ENCODE measurements around the gene TMEM271.

TMEM271 gene

DNA sequence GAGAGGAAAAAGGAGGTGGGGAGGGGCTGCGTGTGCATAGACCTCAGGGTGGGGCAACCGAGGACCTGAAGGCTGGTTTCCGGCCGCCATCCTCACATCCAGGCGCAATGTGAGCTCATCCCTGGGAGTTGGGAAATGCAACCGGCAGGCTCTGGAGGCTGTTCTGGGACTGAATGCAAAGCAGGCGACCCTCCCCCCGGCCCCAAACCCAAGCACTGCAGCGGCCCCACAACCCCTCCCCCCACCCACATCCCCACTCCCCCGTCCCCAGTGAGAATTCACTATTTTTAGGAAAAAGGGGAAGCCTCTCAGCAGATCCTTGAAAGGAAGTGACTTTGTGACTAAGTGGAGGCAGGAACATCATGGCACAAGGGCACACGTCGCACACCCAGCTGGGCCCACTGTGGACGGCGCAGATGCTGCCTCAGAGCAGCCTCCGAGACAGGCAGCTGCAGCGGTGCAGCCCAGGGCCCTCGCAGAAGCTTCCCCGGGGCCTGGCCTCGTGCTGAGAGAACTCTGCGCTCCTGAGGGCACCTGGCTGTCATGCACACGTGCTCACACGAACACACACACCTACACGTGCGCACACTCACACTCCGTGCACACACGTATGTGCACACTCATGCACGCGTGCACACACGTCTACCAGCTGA is 47.9 kb upstream of the TMEM271 start:
- Histone ChIP-seq H2AFZ (ENCODE audit: low read depth, low read length) (no peak overlapping the region), H3K27me3 (ENCODE audit: low read depth, low read length) (no peaks in the 10 kb centered on the region), H4K20me1 (ENCODE audit: insufficient read depth, low read length) (no peaks in the 10 kb centered on the region)

GRCh38 chr4:622996-623913 is 47.2 kb upstream of the TMEM271 start:
- H3K9ac ChIP-seq (ENCODE audit: low read length) = no peak overlapping the region
- TF ChIP-seq EZH2phosphoT487 (IDR thresholded peaks at IDR 0.05; ENCODE audit: low read depth) = no peak
- TF ChIP-seq, protein P1, sequence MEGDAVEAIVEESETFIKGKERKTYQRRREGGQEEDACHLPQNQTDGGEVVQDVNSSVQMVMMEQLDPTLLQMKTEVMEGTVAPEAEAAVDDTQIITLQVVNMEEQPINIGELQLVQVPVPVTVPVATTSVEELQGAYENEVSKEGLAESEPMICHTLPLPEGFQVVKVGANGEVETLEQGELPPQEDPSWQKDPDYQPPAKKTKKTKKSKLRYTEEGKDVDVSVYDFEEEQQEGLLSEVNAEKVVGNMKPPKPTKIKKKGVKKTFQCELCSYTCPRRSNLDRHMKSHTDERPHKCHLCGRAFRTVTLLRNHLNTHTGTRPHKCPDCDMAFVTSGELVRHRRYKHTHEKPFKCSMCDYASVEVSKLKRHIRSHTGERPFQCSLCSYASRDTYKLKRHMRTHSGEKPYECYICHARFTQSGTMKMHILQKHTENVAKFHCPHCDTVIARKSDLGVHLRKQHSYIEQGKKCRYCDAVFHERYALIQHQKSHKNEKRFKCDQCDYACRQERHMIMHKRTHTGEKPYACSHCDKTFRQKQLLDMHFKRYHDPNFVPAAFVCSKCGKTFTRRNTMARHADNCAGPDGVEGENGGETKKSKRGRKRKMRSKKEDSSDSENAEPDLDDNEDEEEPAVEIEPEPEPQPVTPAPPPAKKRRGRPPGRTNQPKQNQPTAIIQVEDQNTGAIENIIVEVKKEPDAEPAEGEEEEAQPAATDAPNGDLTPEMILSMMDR (IDR thresholded peaks at IDR 0.05; ENCODE audit: low read depth, low read length) = no peak
- H3K79me2 ChIP-seq (ENCODE audit: low read length) = no peaks in the 10 kb centered on the region
- no peaks in the 10 kb centered on the region for H3K27me3 ChIP-seq (ENCODE audit: low read depth, low read length)
- H3K4me3 ChIP-seq (ENCODE audit: low read length) = no peak overlapping the region
- H3K9me3 ChIP-seq (ENCODE audit: insufficient read depth, low read length) = no peaks in the 10 kb centered on the region
- H3K4me1 ChIP-seq (ENCODE audit: low read length) = no peaks in the 10 kb centered on the region
- H2AFZ ChIP-seq (ENCODE audit: low read depth, low read length) = no peak overlapping the region
- H3K4me2 ChIP-seq (ENCODE audit: low read length) = no peak overlapping the region
- no peak overlapping the region for H3K27ac ChIP-seq (ENCODE audit: low read length)
- H3K36me3 ChIP-seq (replicated peaks; ENCODE audit: low read depth, low read length) = no peaks in the 10 kb centered on the region
- H4K20me1 ChIP-seq (ENCODE audit: insufficient read depth, low read length) = no peaks in the 10 kb centered on the region

More for the DNA sequence above, 47.9 kb upstream of the TMEM271 start:
- H3K27ac ChIP-seq (ENCODE audit: low read length) = no peak overlapping the region
- TF ChIP-seq, protein P1 (IDR thresholded peaks at IDR 0.05; ENCODE audit: low read depth, low read length) = no peak
- no peak for TF ChIP-seq EZH2phosphoT487 (IDR thresholded peaks at IDR 0.05; ENCODE audit: low read depth)
- H3K9ac ChIP-seq (ENCODE audit: low read length) = no peak overlapping the region
- H3K4me2 ChIP-seq (ENCODE audit: low read length) = no peak overlapping the region
- H3K79me2 ChIP-seq (ENCODE audit: low read length) = no peaks in the 10 kb centered on the region
- no peaks in the 10 kb centered on the region for H3K36me3 ChIP-seq (replicated peaks; ENCODE audit: low read depth, low read length)
- H3K9me3 ChIP-seq (ENCODE audit: insufficient read depth, low read length) = no peaks in the 10 kb centered on the region
- no peaks in the 10 kb centered on the region for H3K4me1 ChIP-seq (ENCODE audit: low read length)
- H3K4me3 ChIP-seq (ENCODE audit: low read length) = no peak overlapping the region

- Histone ChIP-seq H4K20me1 (ENCODE audit: insufficient read depth, low read length) (no peaks in the 10 kb centered on the region), H3K4me2 (ENCODE audit: low read length) (no peak overlapping the region), H2AFZ (ENCODE audit: low read depth, low read length) (no peak overlapping the region), H3K36me3 (replicated peaks; ENCODE audit: low read depth, low read length) (no peaks in the 10 kb centered on the region), H3K27me3 (ENCODE audit: low read depth, low read length) (no peaks in the 10 kb centered on the region), H3K4me3 (ENCODE audit: low read length) (no peak overlapping the region), H3K9me3 (ENCODE audit: insufficient read depth, low read length) (no peaks in the 10 kb centered on the region), H3K79me2 (ENCODE audit: low read length) (no peaks in the 10 kb centered on the region), H3K9ac (ENCODE audit: low read length) (no peak overlapping the region), H3K27ac (ENCODE audit: low read length) (no peak overlapping the region), H3K4me1 (ENCODE audit: low read length) (no peaks in the 10 kb centered on the region)
- TF ChIP-seq, protein P1 (IDR thresholded peaks at IDR 0.05; ENCODE audit: low read depth, low read length) = no peak
- no peak for TF ChIP-seq EZH2phosphoT487 (IDR thresholded peaks at IDR 0.05; ENCODE audit: low read depth)
These were observed 46.2 kb upstream of the TMEM271 start for GRCh38 chr4:622071-622995.

All from OCI-LY3 (cell line).